NOMO-1 treated with DMSO at 0.1 percent for 48 hours (cell line): ENCODE results near the gene BIRC3.
"Not testable (repeated sequence)": the region's sequence is repeated elsewhere in the genome, so short reads cannot be mapped to it uniquely, and the experiment has no call there.

ENCODE experiments used
- DNase-seq: peaks from one replicate; lab custom pipeline; 2025; ENCODE audit not compliant: unreplicated experiment; lab: John Stamatoyannopoulos, UW

Gene BIRC3

DNA sequence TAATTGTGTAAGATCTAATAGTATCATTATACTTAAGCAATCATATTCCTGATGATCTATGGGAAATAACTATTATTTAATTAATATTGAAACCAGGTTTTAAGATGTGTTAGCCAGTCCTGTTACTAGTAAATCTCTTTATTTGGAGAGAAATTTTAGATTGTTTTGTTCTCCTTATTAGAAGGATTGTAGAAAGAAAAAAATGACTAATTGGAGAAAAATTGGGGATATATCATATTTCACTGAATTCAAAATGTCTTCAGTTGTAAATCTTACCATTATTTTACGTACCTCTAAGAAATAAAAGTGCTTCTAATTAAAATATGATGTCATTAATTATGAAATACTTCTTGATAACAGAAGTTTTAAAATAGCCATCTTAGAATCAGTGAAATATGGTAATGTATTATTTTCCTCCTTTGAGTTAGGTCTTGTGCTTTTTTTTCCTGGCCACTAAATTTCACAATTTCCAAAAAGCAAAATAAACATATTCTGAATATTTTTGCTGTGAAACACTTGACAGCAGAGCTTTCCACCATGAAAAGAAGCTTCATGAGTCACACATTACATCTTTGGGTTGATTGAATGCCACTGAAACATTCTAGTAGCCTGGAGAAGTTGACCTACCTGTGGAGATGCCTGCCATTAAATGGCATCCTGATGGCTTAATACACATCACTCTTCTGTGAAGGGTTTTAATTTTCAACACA lies 6.4 kb downstream of the BIRC3 start:
- no peak for DNase-seq

DNA sequence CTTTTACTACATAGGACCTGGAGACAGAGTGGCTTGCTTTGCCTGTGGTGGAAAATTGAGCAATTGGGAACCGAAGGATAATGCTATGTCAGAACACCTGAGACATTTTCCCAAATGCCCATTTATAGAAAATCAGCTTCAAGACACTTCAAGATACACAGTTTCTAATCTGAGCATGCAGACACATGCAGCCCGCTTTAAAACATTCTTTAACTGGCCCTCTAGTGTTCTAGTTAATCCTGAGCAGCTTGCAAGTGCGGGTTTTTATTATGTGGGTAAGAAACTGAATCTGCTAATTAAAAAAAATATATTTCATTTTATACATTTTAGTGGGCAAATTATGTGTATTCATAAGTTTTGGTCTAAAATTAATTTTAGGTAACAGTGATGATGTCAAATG lies 7.8 kb downstream of the BIRC3 start:
- DNase-seq = no peak

- no peak for DNase-seq
Measured at GRCh38 chr11:102328748-102329147, 11.5 kb downstream of the BIRC3 start.

DNA sequence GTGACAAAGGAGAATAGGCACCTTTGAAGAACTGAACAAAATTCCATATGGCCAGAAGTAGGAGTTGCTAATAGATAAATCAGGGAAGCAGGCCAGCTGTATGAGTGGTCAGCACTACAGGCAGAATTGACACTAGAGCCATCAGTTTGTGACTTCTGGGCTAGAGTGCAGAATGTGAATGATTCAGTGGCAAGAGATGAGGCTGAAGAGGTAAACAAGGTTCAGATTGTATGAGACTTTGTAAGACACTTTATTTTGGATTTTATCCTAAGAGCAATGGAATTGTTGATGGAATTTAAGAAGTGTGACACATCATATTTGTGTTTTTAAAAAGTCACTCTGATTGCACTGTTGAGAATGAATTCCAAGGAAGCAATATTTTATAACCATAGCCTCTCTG lies 12.9 kb downstream of the BIRC3 start:
- DNase-seq = no peak

DNA sequence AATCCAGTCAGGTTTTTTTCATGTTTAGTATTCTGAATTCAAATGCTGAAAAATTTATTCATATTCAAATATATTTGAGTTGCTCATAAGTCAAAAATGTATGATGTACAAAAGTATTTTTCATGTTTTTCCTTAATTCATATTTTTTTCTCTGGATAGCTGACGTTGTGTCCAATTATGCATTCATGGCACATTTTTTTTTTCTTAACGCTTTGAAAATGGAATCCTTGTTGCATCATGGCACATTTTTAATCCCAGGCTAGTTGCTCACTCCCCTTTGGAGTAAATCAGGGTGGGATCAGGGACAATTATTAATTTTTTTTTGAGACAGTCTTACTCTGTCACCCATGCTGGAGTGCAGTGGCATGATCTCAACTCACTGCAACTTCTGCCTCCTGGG lies 14.1 kb downstream of the BIRC3 start:
- DNase-seq = no peak

DNA sequence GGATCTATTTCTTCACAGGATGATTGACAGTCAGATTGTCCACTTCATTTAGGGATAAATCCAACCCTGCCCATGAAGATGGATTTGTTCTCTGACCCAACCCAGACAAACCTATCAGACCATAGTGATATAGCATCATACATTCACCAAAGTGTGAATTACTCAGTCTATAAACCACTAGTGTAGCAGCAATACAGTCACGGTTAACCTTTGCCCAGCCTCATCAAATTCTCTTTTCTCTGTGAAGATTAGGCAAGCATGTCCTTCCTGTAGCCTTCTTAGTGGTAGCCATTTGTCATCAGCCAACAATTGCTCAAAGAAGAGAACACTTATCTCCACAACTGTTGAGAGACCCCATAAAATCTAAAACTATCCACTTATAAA lies 15.3 kb downstream of the BIRC3 start:
- no peak for DNase-seq

GRCh38 chr11:102338479-102339010 lies 21.3 kb downstream of the BIRC3 start:
- DNase-seq = no peak

GRCh38 chr11:102341311-102341710 lies 24.0 kb downstream of the BIRC3 start:
- not testable (repeated sequence) for DNase-seq

DNA sequence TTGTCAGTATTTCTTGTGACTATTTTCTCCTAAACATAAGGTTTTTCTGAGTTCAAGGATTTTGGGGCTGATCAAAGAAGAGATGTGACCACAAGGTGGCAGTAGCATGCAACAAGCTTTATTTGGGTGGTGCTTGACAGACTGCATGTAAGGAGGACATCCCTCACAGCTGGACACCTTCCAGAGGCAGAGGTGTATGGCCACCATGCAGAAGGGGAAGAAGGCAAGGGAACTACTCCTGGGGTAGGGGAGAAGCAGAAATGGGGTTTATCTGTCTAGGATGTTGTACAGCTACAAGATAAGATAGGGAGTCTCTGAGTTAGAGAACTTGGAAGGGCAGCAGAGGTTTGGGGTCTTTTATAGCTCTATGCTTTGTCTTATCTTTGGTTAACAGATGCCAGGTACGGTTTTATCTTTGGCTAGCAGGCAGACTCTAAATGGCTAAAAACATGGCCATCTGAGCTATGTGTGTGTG lies 24.6 kb downstream of the BIRC3 start:
- peak; percentile 60 for DNase-seq

GRCh38 chr11:102343809-102344208 lies 26.5 kb downstream of the BIRC3 start:
- no peak for DNase-seq

GRCh38 chr11:102345904-102346303 lies 28.6 kb downstream of the BIRC3 start:
- DNase-seq = no peak

GRCh38 chr11:102346456-102346747 lies 29.1 kb downstream of the BIRC3 start:
- DNase-seq = no peak

GRCh38 chr11:102346748-102347461 lies 29.6 kb downstream of the BIRC3 start, which contains the start of gene BIRC2:
Gene BIRC2 (plus strand): TSS chr11:102347214. CDS start chr11:102349855, 2,641 bp downstream.
- peak; percentile 89 for DNase-seq

DNA sequence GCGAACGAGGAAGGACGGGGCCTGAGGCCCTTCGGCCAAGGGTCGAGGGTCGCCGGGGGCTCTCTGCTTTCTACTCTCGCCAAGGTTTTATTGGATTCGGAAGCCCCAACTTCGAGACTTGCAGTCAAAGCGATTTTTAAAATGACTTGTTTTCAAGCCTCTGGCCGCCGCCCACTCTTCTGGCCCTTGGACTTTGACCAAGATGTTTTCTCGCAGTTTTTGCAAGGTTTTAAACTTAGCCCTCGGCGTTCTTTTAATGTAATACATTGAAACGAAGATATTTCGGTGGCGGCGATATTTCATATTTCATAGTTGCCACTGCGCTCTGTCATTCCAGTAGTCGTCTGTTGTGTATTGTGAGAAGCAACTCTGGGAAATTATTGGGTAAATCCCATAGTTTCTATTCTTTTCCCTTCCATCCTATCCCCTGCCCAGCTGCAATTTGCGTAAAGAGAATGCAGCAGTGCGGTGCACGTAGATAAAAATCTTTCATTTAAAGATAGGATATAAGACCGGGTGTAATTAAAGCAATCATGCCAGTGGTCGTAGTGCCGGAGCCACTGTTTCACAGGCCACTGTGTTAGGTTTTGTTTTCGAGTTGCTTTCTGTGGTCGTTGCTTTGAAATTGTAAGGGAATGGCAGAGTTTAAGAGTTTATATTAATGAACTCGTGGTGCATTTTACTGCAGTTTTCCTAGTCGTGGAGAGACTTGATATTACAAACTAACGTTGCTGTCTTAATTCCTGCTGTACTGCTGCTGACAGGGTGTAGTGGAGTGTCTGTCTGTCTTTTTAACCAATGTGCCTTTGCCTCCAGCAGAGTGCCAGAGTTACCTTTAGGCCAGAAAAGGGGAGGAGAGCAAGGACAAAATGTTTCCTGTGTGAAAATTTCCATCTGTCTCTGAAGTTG lies 30.4 kb downstream of the BIRC3 start:
- peak; percentile 57 for DNase-seq

GRCh38 chr11:102357116-102357515 lies 39.8 kb downstream of the BIRC3 start:
- no peak for DNase-seq

DNA sequence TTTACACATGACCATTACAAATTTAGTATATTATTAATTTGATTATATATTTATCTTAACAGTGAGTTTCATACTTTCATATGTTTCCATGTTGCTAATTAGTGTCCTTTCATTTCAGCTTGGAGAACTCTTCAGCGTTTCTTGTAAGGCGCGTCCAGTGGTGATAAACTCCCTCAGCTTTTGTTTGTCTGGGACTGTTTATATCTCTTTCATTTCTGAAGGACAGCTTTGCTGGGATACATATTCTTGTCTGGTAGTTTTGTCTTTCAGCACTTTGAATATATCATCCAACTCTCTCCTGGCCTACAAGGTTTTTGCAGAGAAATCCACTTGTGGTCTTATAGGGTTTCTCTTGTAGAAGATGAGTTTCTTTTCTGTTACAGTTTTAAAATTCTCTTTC lies 42.1 kb downstream of the BIRC3 start:
- DNase-seq = no peak

GRCh38 chr11:102360681-102361080 lies 43.4 kb downstream of the BIRC3 start:
- no peak for DNase-seq

DNA sequence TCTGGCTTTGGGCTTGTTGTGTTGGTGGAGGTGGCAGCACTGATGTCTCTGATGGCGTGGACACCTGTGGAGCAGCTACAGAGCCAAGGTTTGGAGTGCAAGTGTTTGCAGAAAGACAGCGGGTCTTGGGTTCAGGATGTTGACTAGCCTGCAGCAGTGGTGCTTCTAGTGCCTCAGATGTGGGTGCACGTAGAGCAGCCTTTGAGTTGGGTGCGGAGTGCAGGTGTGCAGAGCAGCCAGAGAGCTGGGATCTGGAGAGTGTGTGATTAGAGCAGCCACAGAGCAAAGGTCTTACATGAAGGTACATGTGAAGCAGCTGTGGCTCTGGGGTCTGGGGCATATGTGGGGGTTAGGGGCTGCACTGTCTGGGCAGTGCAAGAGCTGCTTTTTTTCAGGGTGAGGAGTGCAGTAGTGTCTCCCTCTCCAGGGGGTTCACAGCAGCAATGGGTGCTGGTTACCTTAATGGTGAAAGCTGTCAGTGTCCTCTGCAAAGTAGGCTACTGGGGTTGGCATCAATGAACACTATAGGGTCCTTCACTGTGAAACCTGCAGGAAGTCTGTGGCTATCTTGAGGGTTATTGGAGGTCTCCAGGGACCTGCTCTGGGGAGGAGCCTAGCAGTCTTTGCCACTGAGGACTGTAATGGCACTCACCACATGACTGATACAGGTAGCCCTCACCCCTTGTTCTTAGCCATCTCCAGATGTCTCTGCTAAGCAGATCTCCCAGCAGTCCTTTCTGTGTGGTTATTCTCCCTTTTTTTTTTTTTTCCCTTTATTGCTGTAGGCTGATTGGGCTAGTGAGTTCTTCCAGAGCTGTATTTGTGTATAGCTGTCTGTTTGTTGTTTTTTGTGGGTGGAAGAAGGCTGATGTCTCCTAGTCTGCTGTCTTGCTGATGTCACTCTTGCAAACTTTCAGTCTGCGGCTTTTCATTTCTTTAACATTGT lies 44.1 kb downstream of the BIRC3 start:
- no peak for DNase-seq

DNA sequence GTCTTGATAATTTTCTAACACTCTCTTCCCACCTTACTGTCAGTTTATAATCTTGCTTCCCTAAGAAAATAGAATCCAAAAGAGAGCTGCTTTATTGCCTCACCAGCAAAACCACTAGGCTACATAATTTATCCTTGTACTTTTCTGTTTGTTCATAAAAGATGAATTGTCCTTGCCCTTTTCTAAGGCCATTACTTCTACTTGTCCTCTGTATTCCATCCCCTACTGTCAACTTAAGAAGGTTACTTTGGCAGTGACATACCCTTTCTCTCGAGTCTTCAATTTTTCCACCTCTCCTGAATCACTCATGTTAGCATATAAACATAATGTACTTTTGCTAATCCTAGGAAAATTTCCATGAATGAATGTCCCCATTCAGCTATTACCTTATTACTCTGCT lies 47.7 kb downstream of the BIRC3 start:
- no peak for DNase-seq

- DNase-seq = peak; percentile 25
Measured at GRCh38 chr11:102367364-102367763, 50.1 kb downstream of the BIRC3 start.
